B cell (primary cell): ENCODE results near the gene NPAS3. TPM values are rescaled to one million over a fixed set of nuclear protein-coding genes. Genes with fewer than 3 reads are reported as not detected.

Source experiments
- ATAC-seq: fragments of 200-7000 bp; cut with Tn5 transposase; one replicate; pipeline ENCODE4 v1.10.0; 2021; ENCODE audit warnings: low read depth, mild to moderate bottlenecking, moderate number of reproducible peaks, moderate library complexity
- CTCF ChIA-PET: fragments of 350-600 bp; sonication (Branson Sonifier 250); formaldehyde crosslinking; loops from one replicate; lab custom pipeline; 2021; ENCODE audit warnings: antibody characterized with exemption, inconsistent platforms; lab: Charles Lee
- POLR2A ChIA-PET: fragments of 350-600 bp; sonication (Branson Sonifier 250); formaldehyde crosslinking; loops from one replicate; lab custom pipeline; 2021; ENCODE audit warnings: antibody characterized with exemption; lab: Charles Lee
- DNase-seq: peaks from one replicate; pipeline ENCODE4 v3.0.0; 2013
- H2AFZ ChIP-seq: 2 replicates; pipeline ENCODE4 v1.6.1; 2012; ENCODE audit warnings: mild to moderate bottlenecking, low read depth, low read length; ENCODE audit not compliant: insufficient read depth, poor library complexity, severe bottlenecking
- H3K27ac ChIP-seq, 2 donors: 1 replicate in 1 of 2; 2 replicates in 1 of 2; pipeline ENCODE4 v1.5.1; 2012 to 2013; ENCODE audit warnings: low read length in 2 of 2, mild to moderate bottlenecking in 2 of 2, moderate library complexity in 1 of 2
- H3K27me3 ChIP-seq, 4 experiments: fragments of 200-600 bp in 1 of 4; sonication (generic) in 1 of 4; replicated peaks in 1 of 4; 1 replicate in 2 of 4; 2 replicates in 2 of 4; pipeline versions ENCODE4 v1.6.1 to v1.7.0; 2013 to 2016; ENCODE audit warnings: low read length in 3 of 4, mild to moderate bottlenecking in 2 of 4, mixed read lengths in 1 of 4, moderate library complexity in 1 of 4; ENCODE audit not compliant: insufficient read depth in 4 of 4, control insufficient read depth in 3 of 4; ENCODE audit errors: control extremely low read depth in 1 of 4
- H3K36me3 ChIP-seq, 2 experiments: replicated peaks in 1 of 2; 1 replicate in 1 of 2; 2 replicates in 1 of 2; pipeline versions ENCODE4 v1.6.1 to v1.7.1; 2013; ENCODE audit warnings: low read length in 1 of 2; ENCODE audit not compliant: insufficient read depth in 2 of 2, control insufficient read depth in 1 of 2; ENCODE audit errors: control extremely low read depth in 1 of 2, extremely low read depth in 1 of 2
- H3K4me1 ChIP-seq, 2 donors: fragments of 200-600 bp in 1 of 2; sonication (generic) in 1 of 2; 1 replicate in 1 of 2; 2 replicates in 1 of 2; pipeline versions ENCODE4 v1.5.1 to v1.6.1; 2013 to 2017; ENCODE audit warnings: low read length in 2 of 2; ENCODE audit not compliant: control insufficient read depth in 2 of 2, insufficient read depth in 2 of 2
- H3K4me2 ChIP-seq: replicated peaks from 2 replicates; pipeline ENCODE3; 2012; ENCODE audit warnings: mild to moderate bottlenecking, low read depth, low read length; ENCODE audit not compliant: poor library complexity, severe bottlenecking
- H3K4me3 ChIP-seq, 5 experiments: fragments of 200-600 bp in 1 of 5; sonication (generic) in 1 of 5; 1 replicate in 3 of 5; 2 replicates in 2 of 5; pipeline versions ENCODE4 v1.5.1 to v1.7.0; 2011 to 2016; ENCODE audit warnings: low read length in 4 of 5, mild to moderate bottlenecking in 4 of 5, low read depth in 2 of 5, control low read depth in 1 of 5, moderate library complexity in 1 of 5; ENCODE audit not compliant: insufficient read depth in 1 of 5; ENCODE audit errors: control extremely low read depth in 1 of 5, extremely low read depth in 1 of 5
- H3K79me2 ChIP-seq: fragments of 200-600 bp; sonication (generic); one replicate; pipeline ENCODE4 v1.6.0; 2016; ENCODE audit warnings: low read length; ENCODE audit not compliant: control insufficient read depth, insufficient read depth
- H3K9ac ChIP-seq: fragments of 200-600 bp; sonication (generic); 2 replicates; pipeline ENCODE4 v1.6.1; 2017; ENCODE audit warnings: mild to moderate bottlenecking, low read length, moderate library complexity
- H3K9me3 ChIP-seq, 3 donors: one replicate each; pipeline versions ENCODE4 v1.6.1 to v1.7.1; 2013; ENCODE audit warnings: low read length in 2 of 3; ENCODE audit not compliant: control insufficient read depth in 2 of 3, insufficient read depth in 1 of 3; ENCODE audit errors: control extremely low read depth in 1 of 3
- H4K20me1 ChIP-seq: 2 replicates; pipeline ENCODE4 v1.6.0; 2012; ENCODE audit warnings: mild to moderate bottlenecking, low read length; ENCODE audit not compliant: insufficient read depth, control insufficient read depth, poor library complexity, severe bottlenecking
- H3K27ac Mint-ChIP-seq: one replicate; pipeline ENCODE4 v1.8.0; 2021; ENCODE audit warnings: mixed read lengths
- H3K27me3 Mint-ChIP-seq: one replicate; pipeline ENCODE4 v1.8.0; 2021; ENCODE audit warnings: mixed read lengths
- H3K4me1 Mint-ChIP-seq: one replicate; pipeline ENCODE4 v1.8.0; 2021; ENCODE audit warnings: mixed read lengths
- H3K4me3 Mint-ChIP-seq: one replicate; pipeline ENCODE4 v1.8.0; 2021; ENCODE audit warnings: mixed read lengths
- H3K9me3 Mint-ChIP-seq: one replicate; pipeline ENCODE4 v1.8.0; 2022; ENCODE audit warnings: mixed read lengths; ENCODE audit not compliant: insufficient read depth
- EZH2 ChIP-seq: IDR thresholded peaks from 2 replicates; pipeline ENCODE4 v1.6.1; 2012; ENCODE audit warnings: borderline replicate concordance, low read depth, mild to moderate bottlenecking, moderate library complexity, low read length; ENCODE audit not compliant: insufficient read depth, poor library complexity, severe bottlenecking
- WGBS: methylation state at CpG from one replicate; pipeline ENCODE4 v1.1.5; 2013; ENCODE audit warnings: missing lambda C conversion rate; ENCODE audit not compliant: insufficient coverage; 5-methylcytosine and 5-hydroxymethylcytosine counted together
- intact Hi-C: fragments of 100-400 bp; cut with micrococcal nuclease; formaldehyde crosslinking; loops from one replicate; pipeline ENCODE4 v1.10.0; 2022
- polyA plus RNA-seq: library from polyadenylated mRNA; depleted of rRNA; stranded (reverse); fragments of >200 nt; gene quantifications from 2 replicates; pipeline ENCODE4 v1.2.3, GENCODE V29; 2012
- total RNA-seq, 2 donors: library from RNA; stranded (reverse); fragments of 120-200 nt in 1 of 2; gene quantifications; 1 replicate in 1 of 2; 2 replicates in 1 of 2; pipeline versions ENCODE4 v1.2.3 to v1.2.4, GENCODE V29; 2013 to 2022
- TF ChIP-seq, protein P1 (sequence below): fragments of 200-600 bp; IDR thresholded peaks from one replicate; pipeline ENCODE4 v1.8.0; 2022; ENCODE audit warnings: antibody characterized with exemption, mild to moderate bottlenecking

NPAS3 gene
- total and polyA plus RNA-seq, 2 donors (not counting 1 experiment from before 2014, with no cell fraction given), result not detected

DNA sequence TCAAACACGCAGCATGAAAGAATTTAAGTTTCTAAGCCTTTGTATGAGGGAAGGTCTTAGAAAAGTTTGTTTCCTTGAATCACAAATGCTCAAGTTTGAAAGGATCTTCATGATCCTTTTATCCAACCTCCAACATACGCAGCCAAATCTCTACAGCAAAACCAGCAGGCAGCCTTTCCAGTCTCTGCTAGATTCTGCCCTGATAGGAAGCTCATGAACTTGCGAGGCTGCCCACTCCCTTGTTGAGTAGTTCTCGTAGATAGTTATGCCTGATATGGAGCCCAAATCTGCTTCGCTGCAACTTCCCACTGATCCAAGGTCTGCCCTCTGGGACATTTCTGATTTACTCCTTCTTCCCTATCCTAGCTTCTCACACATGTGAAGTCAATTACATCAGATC, 739.3 kb downstream of the NPAS3 start:
- no peaks in the 10 kb centered on the region for H3K79me2 ChIP-seq
- CTCF ChIA-PET, result no interaction called here
- H3K4me2 ChIP-seq, result no peak overlapping the region

GRCh38 chr14:33679025-33679424, 740.3 kb downstream of the NPAS3 start:
- no peak overlapping the region for H2AFZ ChIP-seq
- Mint-ChIP-seq H3K9me3 (peaks cover 2% of the 10 kb centered on the region), H3K4me1 (no peaks in the 10 kb centered on the region), H3K27ac (no peak overlapping the region), H3K27me3 (no peaks in the 10 kb centered on the region), H3K4me3 (no peak overlapping the region)
- no peak overlapping the region for H3K4me3 ChIP-seq
- ChIA-PET CTCF (no interaction called here), POLR2A (no interaction called here)
- no peak for TF ChIP-seq EZH2
- TF ChIP-seq, protein P1, sequence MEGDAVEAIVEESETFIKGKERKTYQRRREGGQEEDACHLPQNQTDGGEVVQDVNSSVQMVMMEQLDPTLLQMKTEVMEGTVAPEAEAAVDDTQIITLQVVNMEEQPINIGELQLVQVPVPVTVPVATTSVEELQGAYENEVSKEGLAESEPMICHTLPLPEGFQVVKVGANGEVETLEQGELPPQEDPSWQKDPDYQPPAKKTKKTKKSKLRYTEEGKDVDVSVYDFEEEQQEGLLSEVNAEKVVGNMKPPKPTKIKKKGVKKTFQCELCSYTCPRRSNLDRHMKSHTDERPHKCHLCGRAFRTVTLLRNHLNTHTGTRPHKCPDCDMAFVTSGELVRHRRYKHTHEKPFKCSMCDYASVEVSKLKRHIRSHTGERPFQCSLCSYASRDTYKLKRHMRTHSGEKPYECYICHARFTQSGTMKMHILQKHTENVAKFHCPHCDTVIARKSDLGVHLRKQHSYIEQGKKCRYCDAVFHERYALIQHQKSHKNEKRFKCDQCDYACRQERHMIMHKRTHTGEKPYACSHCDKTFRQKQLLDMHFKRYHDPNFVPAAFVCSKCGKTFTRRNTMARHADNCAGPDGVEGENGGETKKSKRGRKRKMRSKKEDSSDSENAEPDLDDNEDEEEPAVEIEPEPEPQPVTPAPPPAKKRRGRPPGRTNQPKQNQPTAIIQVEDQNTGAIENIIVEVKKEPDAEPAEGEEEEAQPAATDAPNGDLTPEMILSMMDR, result no peak
- no peak overlapping the region for H3K9ac ChIP-seq
- H3K79me2 ChIP-seq, result no peaks in the 10 kb centered on the region
- H3K36me3 ChIP-seq, result no peaks in the 10 kb centered on the region
- no peaks in the 10 kb centered on the region for H3K9me3 ChIP-seq
- H3K4me2 ChIP-seq, result no peak overlapping the region
- H4K20me1 ChIP-seq, result no peaks in the 10 kb centered on the region
- H3K4me1 ChIP-seq, result no peaks in the 10 kb centered on the region
- no peaks in the 10 kb centered on the region for H3K27me3 ChIP-seq
- ATAC-seq (no peak), DNase-seq (no peak)
- H3K27ac ChIP-seq, result no peak overlapping the region
- intact Hi-C loops, result no loop called here
- 86% methylated on average over 1 of the region's 2 CpGs for WGBS

More for the DNA sequence above, 739.3 kb downstream of the NPAS3 start:
- no peaks in the 10 kb centered on the region for H3K27me3 Mint-ChIP-seq
- ATAC-seq, result no peak
- no peaks in the 10 kb centered on the region for H3K36me3 ChIP-seq
- H3K4me1 ChIP-seq, result no peaks in the 10 kb centered on the region
- no peak overlapping the region for H3K27ac ChIP-seq
- no peaks in the 10 kb centered on the region for H3K4me1 Mint-ChIP-seq
- no peaks in the 10 kb centered on the region for H3K9me3 ChIP-seq
- POLR2A ChIA-PET, result no interaction called here
- no peak overlapping the region for H3K9ac ChIP-seq
- 100% methylated on average over 2 of the region's 5 CpGs for WGBS
- H4K20me1 ChIP-seq, result no peaks in the 10 kb centered on the region
- H2AFZ ChIP-seq, result no peak overlapping the region
- DNase-seq, result no peak
- H3K4me3 Mint-ChIP-seq, result no peak overlapping the region
- H3K27me3 ChIP-seq, result no peaks in the 10 kb centered on the region
- H3K4me3 ChIP-seq, result no peak overlapping the region
- TF ChIP-seq, protein P1, result no peak
- no peak for TF ChIP-seq EZH2
- intact Hi-C loops, result no loop called here
- peaks cover 2% of the 10 kb centered on the region for H3K9me3 Mint-ChIP-seq
- H3K27ac Mint-ChIP-seq, result no peak overlapping the region
